ENCODE data around the gene ACSF2.
"Not testable (repeated sequence)": the region's sequence is repeated elsewhere in the genome, so short reads cannot be mapped to it uniquely, and the experiment has no call there.

The ACSF2 gene

DNA sequence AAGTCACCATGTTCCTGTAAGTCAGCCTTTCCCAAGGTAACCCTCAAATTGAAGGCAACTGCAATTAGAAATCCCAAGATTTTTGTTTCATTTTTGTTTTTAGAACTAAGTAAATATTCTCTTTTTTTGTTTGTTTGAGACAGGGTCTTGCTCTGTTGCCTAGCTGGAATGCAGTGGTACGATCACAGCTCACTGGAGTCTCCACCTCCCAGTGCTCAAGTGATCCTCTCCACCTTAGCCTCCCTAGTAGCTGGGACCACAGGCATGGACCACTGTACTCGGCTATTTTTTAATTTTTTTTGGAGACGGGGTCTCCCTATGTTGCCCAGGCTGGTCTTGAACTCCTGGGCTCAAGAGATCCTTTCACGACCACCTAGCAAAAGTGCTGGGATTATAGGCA is 18.1 kb upstream of the ACSF2 start:
- DNase-seq (ENCODE audit: low read depth): no peak

DNA sequence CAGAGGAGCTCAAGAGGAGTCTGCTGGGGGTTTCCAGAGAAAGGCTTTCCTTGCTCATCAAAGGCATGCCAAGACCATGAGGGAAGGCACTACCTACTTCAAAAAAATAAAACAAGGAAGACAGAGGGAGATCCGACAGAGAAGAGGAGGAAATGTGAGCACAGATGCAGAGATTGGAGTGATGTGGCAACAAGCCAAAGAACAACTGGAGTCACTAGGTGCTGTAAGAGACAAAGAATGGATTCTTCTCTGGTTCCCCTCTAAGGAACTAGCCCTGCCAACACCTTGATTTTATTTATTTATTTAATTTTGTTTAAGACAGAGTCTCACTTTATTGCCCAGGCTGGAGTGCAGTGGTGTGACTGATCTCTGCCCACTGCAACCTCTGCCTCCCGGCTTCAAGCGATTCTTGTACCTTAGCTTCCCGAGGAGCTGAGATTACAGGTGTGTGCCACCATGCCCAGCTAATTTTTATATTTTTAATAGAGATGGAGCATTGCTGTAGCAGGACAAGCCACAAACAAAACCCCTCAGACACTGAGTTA is 13.8 kb upstream of the ACSF2 start:
- DNase-seq (ENCODE audit: low read depth): no peak

DNA sequence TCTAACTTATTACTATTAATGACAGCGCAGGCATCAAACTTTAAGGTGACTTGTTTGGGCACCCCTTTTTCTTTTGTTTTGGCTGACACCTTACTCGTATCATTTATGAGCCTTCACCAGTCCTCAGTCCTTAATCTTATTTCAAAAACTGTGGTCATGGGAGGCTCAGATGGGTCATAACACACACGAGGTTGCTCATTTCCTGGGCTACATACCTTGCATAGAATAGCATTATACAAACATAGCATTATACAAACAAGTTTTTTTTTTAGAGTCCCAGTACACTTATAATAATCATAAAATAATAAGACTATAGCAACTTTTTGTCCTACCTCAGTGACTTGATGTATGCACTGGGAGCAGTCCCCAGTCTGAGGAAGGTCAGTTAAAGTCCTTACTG is 11.2 kb upstream of the ACSF2 start:
- no peak for DNase-seq (ENCODE audit: low read depth)

DNA sequence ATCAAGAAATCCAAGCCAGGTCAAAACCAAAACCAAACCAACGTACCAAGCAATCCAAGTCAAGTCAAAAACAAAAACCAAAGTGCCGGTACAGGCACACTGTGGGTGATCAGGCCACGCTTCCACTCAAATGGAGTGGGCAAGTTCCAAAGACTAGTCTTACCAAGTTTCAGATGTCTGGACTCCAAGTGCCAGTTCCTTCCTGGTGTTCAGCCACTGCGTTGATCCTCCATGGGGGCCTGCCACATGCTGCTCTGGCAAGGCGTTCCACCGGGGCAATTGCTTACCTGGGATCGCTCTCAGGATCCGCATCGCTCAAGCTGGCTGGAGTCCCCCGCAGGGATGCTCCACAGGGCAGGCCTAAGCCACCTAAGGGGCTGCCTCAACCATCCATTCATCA is 6.4 kb upstream of the ACSF2 start:
- DNase-seq (ENCODE audit: low read depth): not testable (repeated sequence)

DNA sequence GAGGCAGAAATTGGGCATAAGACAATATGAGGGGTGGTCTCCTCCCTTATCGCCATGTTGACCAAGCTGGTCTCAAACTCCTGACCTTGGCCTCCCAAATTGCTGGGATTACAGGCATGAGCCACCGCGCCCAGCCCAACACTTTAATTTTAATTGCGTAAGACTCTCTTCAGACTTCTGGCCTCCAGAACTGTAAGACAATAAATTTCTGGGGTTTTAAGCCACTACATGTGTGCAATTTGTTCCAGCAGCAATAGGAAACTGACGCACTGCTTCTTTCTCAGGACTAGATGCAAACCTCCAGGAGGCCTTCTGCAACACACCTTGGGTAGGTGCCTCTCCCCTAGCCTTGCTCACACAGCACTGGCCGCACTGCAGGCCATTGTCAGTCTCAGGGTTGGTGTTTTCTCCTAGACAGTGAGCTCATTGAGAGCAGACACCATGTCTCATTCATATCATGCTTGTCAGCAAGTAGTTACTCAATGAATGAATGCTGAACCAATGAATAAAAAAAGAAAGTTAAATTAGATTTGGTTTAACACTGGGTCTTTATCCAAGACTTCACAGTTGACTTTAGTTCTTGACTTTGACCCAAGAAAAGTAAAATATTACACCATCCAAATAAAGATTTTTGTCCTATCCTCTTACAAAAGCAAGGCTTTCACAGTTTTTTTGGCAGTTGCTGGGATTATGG is 5.5 kb upstream of the ACSF2 start:
- DNase-seq (ENCODE audit: low read depth): peak; percentile 42

DNA sequence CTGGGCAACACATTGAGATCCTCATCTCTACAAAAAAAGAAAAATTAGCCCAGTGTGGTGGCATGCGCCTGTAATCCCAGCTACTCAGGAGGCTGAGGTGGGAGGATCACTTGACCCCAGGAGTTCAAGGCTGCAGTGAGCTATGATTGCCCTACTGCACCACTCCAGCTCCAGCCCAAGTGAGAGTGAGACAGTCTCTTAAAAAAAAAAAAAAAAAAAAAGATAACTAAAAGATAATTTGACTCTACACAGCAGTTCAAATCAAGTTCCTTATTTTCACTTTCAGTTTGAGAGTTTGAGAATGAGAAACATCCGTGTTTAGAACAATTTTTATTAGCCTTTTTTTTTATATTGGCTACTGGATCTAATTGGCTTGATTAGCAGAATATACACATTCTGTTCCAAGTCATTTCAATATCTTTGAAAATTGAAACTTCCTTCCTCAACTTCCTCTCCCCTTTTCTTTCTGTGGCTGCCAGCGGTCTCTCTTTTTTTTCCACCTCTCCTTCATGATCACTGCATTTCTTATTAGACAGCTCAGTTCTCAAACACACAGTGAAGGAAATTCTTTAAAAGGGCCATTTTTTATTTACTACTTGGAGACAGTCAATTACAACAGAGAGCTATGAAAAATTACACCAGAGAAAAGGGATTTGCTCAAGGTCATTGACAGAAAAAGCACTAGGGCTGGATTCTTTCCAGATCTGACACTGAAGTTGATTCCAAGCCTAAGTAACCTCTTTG is 4.5 kb upstream of the ACSF2 start:
- no peak for DNase-seq (ENCODE audit: low read depth)

DNA sequence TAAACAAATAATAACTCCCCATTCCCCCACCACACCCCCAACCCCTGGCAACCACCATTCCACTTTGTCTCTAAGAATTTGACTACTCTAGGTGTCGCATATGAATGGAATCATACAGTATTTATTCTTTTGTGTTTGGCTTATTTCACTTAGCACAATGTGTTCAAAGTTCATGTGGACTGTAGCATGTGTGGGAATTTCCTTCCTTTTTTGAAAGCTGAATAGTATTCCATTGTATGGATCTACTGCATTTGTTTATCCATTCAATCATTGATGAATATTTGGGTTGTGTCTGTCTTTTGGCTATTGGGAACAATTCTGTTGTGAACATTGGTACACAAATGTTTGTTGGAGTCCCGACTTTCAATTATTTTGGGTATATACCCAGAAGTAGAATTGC is 3.3 kb upstream of the ACSF2 start:
- DNase-seq (ENCODE audit: low read depth): no peak

DNA sequence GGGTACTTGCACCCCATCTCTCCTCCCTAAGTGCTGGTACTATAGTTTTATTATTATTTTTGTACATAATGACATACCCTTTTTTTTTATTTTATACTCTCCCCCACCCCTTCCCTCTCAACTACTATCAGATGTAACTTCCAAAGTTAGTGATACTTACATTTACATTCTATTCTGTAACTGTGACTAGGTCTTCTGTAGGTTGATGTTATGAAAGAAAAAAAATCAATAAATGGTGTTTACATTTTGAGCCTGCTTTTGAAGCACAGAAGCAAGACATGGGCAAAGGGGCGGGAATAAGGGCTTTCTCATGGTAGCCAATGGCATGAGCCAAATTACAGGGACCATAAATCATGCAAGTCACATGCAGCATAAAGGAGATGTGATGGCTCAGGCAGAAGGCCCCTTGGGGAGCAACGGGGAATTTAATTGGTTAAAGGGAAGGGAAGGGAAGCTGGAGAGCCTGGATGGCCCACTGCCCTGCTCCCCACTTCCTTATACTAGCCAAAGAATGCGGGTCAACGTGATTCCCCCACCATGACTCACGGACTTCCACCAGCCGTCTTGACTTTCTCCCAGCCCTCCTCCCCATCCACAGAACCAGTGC is 2.4 kb upstream of the ACSF2 start:
- peak; percentile 73 for DNase-seq (ENCODE audit: low read depth)

DNA sequence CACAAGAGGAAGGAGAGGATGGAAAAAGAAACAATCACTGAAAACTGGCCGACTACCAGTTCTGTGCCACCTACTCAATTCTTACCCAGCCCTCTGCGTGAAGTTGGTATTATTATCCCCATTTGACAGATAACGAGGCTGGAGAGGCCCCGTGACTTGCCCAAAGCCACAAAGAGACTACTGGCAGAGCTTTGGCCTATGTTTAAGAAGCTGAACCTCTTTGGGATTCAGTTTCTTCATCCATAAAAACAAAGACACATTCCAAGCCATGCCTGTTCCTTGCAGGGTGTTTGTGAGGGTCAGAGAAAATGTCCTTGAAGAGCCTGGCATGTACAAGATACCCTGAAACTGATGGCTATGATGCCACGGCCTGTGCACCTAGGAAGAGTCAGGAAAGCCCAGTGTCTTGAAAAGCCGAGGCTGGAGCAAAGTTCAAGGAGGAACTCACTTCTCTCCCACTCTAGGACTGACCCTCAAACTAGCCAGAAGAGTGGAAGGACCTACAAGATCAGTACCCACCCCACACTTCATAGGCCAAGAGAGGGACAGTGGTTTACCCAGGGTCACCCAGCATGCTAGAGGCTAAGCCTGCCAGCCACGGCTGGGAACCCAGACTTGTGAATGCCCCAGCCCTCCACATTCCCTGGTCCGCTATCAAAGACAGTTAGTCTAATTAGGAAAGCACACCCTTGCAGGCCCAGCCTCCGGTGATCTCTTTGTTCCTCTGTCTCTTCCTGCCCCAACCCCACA is 1.6 kb upstream of the ACSF2 start:
- DNase-seq (ENCODE audit: low read depth): no peak

DNA sequence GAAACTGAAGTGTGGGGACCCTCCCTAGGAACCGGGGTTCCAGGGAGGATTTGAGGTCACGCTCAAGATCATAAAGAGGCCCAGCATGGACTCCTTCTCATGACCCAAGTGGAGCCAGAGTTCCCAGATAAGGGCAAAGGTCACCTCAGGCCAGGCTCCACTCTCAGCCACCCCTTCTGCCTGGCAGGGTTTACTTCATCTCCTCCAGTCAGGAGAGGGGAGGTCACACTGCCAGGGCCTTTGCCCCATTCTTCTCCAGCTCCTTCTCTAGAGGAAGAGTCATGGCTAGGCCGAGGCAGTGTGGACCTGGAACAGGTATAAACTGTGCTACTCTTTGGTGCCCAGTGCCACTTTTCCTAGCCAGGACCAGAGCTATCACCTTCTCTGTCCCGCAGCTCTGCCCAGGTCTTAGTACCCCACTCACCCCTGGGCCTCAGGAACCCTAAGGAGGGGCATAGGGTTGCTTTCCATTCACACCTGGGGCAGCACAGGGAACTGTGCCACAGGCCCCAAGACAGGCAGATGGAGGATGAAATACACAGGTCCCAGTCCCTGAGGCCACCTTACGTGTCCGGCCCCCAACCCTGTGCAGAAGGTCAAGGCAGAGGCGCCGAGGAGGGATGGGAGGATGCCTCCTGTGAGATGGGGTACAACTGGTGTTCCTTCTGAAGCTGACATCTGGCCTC is 879 bp upstream of the ACSF2 start:
- DNase-seq (ENCODE audit: low read depth): no peak

DNA sequence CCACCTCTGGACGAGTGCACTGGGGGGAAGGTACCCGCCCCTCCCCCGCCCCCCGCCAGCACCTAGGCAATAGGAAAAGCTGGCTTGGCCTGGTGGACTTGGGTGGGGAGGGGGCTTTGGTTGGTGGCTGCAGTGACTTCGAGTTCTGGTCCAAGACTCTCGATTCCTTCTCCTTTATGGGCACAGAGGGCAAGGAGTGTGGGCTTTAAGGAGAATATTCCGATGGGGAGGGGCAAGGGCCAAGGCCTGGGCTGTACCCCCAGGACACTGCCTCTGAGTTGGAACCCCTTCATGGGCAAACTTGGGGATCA is 409 bp downstream of the ACSF2 start:
- no peak for DNase-seq (ENCODE audit: low read depth)

DNA sequence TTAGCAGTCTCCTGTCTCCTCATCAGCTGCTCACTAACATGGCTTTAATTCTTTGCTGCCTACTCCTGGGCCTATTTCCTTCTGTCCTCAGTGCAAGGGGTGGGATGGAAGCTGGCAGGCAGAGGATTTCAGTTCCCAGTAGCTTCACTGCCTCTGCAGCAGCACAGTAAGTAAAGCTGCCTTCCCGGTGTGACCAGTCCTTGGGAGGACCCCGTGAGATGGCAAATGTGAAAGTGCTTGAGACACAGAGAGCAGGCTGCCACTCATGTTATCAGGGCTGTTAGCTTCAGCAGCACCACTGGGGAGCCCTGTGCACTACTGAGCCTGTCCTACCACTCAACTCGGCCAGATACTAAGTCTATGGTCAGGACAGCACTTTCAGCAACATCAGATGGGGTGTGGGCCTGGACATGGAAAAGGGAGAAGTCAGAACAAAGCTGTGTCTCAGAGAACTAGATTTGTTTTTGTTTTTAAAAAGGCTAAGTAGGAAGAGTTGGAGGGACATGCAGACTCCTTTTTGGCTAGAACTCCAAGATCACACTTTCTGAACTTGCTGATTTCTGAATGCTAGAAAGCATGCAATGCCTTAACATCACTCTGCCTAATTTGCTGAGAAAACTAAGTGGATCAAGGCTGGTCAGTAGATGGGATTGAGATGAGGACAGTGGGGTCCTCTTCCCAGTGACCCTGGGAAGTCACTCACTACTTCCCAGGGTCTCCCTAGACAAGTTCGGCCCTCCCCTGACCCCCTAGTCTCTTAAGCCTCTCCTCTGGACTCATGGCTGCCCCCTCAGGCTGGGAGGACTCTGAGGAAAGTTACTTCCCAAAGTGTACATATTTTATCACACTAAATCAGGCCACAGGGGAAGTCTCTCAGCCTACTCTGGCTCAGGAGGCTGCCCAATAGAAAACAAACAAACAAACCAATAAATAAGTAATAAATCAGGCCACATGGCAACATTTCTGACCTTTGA is 1.1 kb downstream of the ACSF2 start:
- DNase-seq (ENCODE audit: low read depth): no peak

DNA sequence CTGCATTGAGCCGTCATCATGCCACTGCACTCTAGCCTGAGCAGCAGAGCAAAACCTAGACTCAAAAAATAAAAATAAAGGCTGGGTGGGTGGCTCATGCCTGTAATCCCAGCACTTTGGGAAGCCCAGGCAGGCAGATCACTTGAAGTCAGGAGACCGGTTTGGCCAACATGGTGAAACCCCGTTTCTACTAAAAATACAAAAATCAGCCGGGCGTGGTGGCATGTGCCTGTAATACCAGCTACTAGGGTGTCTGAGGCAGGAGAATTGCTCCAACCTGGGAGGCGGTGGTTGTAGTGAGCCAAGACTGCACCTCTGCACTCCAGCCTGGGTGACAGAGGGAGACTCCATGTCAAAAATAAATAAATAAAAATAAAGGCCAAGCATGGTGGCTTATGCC is 2.1 kb downstream of the ACSF2 start:
- DNase-seq (ENCODE audit: low read depth): not testable (repeated sequence)

DNA sequence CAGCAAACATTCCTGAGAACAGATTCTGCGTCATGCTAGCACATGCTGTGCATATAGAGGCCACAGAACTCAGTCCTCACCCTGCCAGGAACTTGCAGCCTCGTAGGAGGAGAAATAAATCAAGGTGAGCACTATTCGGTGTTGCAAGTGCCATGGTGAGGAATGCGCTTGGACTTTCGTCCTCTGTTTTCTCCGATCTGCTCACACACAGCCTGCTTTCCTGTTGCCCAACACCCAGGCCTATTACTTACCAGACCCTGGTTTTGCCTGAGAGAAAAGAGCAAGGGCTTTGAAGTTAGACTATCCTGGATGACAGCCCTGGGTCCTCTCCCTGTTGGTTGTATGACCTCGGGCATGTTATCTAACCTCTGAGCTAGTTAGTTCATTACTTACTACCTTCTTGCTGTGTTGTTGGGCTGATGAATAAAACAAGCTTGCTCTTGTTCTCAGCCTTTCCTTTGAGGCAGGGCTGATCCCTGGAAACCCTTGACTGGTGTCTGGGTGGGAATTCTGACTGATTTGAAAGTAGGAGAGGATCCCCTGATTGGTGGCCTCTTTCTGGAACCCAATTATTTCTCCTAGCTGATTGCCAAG is 2.9 kb downstream of the ACSF2 start:
- DNase-seq (ENCODE audit: low read depth): no peak

DNA sequence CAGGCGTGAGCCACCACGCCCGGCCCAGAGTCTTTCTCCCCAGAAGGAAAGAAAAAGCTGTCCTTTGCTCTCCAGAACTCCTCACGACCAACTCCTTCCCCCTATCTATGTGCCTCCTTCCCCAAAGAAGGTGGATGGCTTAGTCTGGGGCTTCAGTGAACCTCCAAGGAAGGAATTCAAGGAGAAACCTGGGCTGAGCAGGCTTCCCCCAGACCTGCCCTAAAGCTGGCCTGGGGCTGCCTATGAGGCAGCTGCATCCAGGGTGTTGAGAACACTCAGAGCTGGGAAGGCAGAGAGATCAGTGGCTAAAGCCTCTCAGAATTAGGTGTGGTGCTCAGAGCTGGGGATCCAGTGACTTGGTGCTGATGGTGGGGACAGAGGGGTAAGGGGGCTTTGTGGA is 3.8 kb downstream of the ACSF2 start:
- DNase-seq (ENCODE audit: low read depth): no peak

DNA sequence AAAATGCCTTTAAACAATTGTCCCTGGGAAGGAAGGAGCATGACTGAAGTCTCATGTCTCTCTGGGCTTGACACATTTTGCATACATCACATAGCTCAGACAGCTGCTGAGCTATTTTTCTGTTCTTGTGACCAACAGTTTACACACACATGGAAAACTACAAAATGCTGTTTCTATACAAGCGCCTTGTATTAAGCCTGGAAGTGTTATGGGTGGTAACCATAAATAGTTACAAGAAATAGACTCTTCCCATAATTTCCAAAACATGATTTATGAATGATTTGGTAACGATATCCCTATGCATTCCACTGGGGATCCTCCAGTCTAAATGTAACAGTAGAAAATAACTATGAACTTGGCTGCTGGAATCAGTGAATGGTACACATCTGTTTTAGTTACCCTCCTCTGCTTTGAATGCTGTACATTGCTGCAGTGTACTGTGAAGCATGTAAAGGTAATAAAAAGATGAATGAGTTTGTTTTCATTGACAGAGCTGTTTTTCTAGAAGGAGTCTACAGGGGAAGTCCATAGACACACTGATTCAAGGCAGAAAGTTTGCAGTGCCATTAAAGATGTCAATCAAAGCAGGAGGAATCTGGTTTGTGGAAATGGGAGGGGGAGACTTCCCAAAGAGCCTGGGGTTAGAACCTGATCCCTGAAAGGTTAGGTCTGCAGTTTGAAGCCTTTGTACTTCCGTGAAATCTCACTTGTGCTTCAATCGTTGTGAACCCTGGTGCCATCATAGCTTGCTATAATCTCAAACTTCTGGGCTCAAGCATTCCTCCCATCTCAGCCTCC is 5.0 kb downstream of the ACSF2 start:
- no peak for DNase-seq (ENCODE audit: low read depth)

DNA sequence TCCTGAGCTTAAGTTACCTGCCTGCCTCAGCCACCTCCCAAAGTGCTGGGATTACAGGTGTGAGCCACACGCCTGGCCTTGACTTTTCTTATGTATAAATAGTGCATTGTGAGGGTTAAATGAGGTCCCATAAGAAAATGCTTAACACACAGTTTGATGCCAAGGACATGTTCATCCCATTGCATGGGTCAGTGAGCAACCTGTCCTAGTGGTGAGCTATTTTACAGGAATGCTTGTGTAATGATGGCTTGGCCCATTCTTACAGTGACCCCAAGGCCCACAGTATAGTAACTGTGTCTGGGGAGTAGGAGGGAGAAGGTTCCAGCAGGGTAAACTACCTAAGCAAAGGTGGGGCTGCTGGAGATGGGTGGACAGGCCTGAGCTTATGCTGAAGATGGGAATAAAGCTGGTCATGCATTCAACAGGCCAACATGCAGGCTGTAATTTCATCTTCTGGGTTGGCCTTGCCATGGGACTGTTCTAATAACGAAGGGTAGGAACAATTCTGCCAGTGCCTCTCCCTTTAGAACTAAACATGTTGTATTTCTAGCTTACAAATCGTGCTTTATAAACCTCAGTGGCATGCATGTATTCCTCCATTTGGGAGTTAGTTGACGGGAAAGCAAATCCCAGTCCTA is 6.2 kb downstream of the ACSF2 start:
- no peak for DNase-seq (ENCODE audit: low read depth)

DNA sequence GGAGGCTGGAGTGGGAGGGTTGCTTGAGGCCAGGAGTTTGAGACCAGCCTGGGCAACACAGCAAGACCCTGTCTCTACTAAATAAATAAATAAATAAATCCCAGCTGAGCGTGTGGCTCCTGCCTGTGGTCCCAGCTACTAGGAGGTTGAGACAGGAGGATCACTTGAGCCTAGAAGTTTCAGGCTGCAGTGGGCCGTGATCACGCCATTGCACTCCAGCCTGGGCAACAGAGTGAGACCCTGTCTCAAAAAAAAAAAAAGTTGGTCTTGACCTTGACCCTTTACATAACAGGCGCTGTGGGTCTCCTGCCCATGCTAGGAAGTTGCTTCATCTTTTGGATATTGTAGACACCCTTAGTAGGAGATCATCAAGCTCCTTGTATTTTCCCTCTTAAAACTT is 11.4 kb downstream of the ACSF2 start:
- no peak for DNase-seq (ENCODE audit: low read depth)

DNA sequence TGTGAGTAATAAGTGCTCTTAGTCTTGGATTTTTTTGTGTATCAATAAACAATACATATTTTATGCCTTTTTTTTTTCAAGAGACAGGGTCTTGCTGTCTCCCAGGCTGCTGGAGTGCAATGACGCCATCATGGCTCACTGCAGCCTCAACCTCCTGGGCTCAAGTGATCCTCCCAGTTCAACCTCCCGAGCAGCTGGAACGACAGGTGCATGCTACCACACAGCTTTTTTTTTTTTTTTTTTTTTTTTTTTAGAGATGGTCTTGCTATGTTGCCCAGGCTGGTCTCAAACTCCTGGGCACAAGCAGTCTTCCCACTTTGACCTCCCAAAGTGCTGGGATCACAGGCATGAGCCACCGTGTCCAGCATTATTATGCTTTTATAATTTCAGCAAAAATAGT is 13.0 kb downstream of the ACSF2 start:
- no peak for DNase-seq (ENCODE audit: low read depth)

All from GM04504 (cell line).